GM19193 (cell line): ENCODE results near the gene CHRM2.

Experiments used
- POLR2A ChIP-seq: IDR thresholded peaks from 4 replicates; pipeline ENCODE4 v1.6.1; 2011; ENCODE audit not compliant: insufficient read depth, insufficient read length; ENCODE audit errors: extremely low read depth

Gene CHRM2

DNA sequence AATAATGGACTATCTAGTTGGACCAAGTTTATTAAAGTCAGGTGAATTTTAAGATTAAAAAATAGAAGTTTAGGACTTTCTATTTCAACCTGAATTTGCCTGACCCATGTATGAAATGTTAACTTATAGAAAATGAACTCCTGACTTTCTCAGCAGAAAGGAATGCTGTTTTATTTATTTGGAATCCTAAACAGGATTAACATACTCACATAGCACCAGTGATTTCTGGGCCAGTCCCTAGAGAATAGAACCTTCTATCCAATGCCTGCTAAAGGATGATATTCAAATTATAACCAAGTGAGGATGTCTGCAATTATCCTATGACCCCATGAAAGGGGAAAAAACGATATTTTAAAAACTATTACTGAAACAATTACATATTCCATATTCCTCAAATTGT is 148.8 kb downstream of the CHRM2 start:
- TF ChIP-seq POLR2A = no peak

DNA sequence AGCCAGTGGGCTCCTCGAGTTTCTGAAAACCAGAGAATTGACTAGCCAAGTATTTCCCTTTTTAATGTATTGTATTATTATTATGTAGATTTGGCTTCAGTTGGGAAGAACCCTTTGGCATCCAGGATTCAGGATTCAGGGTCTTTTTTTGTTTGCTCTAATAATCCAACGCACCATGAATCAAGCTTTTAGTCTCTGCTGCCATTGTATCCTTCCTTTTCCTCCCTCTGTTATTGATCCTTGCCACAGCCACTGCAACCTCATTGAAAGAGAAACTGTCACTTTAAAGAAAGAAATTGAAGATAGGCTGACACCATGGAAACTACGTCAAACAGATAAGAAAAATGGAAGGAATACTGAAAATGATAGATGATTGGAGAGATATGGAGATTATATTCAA is 150.0 kb downstream of the CHRM2 start:
- no peak for TF ChIP-seq POLR2A

DNA sequence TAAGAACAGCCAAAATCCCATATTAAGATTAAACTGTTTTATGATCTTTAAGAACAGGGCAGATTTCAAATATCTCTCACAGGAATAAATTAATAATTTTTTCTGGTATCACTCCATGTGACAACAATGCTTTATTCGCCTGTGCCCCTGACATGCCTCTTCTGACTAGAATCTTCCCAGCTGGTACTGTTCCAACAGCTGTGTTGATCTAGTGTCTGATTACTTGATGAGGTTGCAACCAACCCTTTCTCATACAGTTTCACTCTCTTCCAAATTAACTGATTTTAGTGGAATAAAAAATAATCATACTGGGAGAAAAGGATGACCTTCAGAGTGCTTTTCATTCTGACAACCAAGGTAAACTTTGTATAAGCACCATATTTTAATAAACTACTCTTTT is 151.9 kb downstream of the CHRM2 start:
- TF ChIP-seq POLR2A = no peak

GRCh38 chr7:137025469-137026175 is 157.2 kb downstream of the CHRM2 start:
- TF ChIP-seq POLR2A = no peak

GRCh38 chr7:137026176-137026500 is 157.7 kb downstream of the CHRM2 start:
- TF ChIP-seq POLR2A = no peak

GRCh38 chr7:137032436-137032835 is 164.0 kb downstream of the CHRM2 start:
- no peak for TF ChIP-seq POLR2A

DNA sequence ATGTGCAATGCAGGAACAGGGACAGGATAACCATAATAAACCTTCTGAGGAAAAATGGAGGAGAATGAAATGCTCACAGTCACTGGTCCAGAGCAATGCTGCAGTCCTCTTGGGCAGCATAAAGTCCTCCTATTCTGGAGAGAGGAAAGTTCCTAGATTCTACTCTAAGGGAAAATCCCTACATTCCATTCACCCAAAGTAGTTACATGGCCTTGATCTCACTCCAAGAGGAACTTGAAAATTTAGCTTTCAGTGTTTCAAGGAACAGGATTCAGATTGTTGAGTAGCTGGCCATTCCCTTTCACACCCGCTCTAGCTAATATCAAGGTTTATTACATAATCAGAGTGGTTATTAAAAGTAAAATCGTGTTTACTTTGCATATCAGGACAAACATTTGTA is 168.3 kb downstream of the CHRM2 start:
- TF ChIP-seq POLR2A = no peak

DNA sequence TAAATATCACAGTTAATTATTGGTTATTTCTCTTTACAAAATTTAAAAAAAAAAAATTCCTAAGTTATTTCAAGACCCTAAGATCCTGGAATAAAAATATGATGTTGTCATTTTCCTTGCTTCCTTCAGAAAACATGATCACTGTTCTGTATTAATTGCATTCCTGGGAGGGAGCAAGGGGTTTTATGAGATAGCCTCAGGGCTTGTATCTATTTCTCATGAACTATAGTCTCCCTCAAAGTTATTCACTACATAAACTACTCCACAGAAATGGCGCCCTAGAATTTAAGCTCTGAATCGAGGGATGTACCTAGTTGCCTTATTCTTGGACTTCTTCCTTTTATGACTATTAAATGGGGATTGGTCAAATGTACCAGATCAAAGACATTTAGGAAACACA is 170.3 kb downstream of the CHRM2 start:
- no peak for TF ChIP-seq POLR2A

- TF ChIP-seq POLR2A = no peak
Observed at GRCh38 chr7:137040745-137041144, 172.3 kb downstream of the CHRM2 start.

GRCh38 chr7:137045573-137045972 is 177.1 kb downstream of the CHRM2 start:
- TF ChIP-seq POLR2A = no peak

- TF ChIP-seq POLR2A = no peak
Observed at GRCh38 chr7:137069249-137069963, 201.0 kb downstream of the CHRM2 start.
